GDM1 (cell line): ENCODE measurements around the gene MACROD2.

Experiments used
- DNase-seq: peaks from one replicate; lab custom pipeline; 2025; lab: John Stamatoyannopoulos, UW

The MACROD2 gene

DNA sequence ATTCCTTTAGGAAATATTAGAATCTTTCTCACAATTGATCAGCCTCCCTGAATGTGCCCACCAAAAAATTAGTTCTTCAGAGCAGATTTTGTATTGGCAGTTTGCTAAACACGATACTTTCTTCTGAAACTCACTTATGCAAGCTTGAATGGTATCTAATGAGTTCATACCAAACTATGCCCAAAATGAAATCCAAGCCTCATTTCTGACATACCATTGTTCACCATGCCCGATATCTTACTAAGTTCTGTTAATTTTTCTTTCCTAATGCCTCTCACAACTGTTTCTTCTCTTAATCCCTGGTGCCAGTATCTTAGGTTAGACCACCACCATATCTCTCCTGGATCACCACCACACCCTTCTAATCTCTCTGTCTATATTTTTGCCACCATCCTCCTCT is 1822.0 kb downstream of the MACROD2 start:
- DNase-seq: no peak

DNA sequence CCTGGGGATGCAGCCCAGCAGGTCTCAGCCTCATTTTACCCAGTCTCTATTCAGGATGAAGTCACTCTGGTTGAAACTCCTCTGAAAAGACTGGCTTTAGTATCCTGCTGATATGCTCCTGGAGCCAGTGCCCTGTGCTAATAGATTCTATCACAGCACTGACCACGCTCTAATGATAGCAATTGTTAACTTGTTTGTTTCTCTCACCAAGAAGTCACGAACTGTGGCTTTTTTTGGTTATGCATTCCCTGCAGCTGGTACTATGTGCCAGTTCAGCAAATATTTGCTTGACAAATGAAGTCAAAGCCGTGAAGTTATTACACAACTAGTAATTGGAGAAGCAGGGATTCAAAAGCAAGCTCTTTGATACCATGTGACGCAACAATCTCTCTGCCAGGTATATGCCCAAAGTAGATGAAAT is 1823.3 kb downstream of the MACROD2 start:
- no peak for DNase-seq

DNA sequence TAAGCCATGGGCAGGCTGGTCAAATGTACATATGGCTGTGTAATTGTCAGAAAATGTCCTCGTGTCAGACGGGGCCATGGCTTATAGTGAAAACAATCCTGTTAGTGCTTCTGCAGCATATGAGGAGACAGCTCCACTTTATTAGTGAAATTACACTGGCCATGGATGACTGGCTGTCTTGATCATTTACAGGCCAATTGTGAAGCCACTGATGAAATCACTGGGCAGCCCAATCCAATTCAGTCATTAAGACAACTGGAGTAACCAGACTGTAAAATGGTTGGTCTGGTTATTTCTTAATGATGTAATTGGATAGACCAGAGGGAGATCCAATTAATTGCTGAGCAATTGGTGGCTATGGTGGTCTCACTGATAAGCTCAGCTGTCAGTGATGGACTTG is 1828.4 kb downstream of the MACROD2 start:
- no peak for DNase-seq

DNA sequence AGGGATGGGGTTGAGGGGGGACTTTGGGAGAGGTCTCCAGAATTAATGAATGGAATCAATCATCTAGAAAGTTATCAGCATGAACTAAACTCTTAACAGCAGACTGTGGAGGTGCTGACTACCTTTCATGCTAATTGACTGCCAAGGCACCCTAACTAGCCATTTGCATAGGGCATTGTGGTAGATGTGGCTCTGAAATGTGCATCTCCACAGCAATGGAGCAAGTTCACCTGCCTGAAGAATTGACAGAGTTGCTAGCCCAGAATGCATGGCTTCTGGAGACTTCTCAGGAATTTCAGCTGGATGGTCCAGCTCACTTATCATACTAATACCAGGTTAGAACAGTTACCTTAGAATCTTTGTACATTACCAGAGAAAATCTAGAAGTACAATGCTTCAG is 1832.3 kb downstream of the MACROD2 start:
- no peak for DNase-seq

DNA sequence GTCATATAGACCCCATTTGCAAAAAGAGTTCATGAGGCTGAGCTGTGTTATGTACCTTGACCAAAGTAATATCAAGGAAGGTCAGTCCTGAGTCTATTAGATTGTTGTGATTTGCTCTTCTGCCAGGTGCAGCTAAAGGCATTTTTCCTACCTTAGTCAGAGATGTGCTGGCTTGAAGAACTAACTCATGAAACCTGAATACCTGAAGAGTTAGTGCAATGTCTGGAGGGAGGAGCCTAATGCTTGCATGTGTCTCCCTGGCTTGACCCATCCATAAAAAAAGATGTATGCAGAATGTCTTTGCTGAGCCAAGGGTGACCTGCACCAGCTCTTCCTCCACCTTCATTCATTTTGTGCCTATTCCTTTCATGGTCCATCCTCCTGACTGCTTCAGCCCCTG is 1835.9 kb downstream of the MACROD2 start:
- DNase-seq: no peak

DNA sequence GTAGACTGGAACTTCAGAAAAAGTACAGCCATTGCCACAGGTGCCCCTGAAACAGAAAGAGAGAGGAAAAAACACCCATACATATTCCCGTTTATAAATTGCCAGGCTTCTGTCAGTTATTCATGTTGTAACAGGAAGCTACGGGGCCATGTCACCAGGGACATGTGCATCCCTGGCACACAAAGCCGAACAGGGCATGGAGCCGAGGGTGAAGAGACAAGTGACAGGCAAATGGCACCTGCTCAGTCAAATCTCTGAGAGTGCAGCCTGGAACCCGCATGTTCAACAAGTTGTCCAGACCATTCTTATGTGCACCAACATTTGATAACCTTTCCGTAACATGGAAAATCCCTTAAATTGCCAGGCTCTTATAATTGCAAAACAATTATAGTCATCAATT is 1837.2 kb downstream of the MACROD2 start:
- DNase-seq: no peak

DNA sequence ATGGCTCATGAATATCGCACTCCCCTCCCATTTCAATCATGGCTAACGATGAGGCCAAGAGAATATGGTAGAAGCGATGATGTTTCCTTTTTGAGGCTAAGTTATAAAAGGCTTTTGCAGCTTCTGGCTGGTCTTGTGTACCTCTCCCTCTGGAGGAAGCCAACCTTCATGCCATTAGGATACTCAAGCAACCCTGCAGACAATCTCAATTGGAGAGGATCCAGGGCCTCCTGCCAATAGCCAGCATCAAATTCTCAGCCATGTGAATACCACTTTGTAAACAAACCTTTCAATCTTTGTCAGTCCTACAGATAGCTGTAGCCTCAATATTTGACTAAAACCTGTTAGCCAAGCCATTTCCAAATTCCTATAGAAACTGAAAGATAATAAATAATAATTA is 1839.5 kb downstream of the MACROD2 start:
- DNase-seq: no peak

DNA sequence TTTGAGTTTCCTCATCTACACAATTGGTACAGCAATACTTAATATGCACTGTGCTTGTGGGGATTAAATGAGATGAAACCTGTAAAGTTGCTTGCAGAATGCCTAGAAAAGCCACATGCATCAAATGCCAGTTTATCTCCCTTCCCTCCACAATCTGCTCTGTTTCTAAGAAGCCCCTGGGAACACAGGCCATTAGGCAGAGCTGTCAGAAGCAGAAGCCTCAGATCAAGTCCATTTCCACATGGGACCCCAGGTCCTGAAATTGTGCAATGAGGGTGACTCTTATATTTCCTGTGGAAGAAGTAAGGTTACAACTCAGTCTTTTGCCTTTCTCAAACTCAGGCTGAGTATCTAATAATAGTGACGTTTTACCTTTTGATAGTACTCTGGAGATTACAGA is 1840.5 kb downstream of the MACROD2 start:
- DNase-seq: no peak

DNA sequence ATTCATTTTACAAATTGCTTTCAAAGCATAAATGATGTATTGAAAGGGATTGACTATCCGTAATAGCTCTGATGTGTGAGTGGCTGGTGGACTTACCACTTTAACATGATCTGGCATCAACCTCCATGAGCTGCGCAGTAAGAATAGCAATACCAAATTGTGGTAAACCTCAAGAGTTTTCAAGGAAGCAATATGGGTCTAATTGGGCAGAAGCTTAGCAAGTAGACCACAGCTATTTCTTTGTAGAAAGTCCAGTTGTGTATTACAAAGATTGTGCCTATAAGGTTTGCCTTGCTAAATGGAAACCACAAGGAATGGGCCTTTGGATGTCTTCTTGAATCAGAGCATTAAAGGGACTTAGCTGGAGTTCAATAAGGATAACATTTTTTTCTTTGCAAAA is 1841.3 kb downstream of the MACROD2 start:
- DNase-seq: no peak

DNA sequence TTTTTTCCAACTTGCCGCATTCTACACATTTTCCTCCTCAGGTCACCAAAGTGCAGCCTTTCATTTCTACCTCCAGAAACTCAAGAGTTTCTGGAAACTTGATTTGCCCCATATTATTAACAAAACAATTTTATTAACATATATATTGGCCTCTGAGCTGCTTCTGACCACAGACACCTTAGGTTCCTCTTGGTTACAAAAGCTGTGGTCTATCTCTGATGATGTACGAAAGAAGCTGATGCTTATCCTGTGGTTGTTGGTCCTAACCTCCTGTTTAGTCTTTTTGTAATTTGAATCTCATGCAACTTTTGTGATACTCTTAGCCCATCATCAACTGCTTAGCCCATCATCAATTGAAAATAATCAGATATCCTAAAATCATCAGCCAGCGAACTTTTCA is 1842.2 kb downstream of the MACROD2 start:
- DNase-seq: no peak

DNA sequence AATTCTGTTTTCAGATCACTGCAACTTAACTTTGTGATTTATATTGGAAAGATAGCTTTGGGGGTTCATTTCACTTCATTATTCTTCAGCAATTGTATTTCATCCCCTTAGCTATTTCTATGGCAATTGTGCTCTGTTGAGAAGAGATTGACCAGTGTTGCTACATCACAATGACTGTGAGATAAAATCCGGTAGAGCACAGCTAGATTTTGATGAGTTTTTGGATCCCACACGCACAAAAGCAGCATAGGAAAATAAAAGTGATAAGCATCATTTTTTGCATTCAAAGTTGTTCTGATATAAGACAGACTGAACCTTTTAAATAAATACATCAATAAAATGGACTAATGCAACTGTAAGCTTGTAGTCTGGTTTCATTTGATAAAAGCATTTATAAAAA is 1843.2 kb downstream of the MACROD2 start:
- DNase-seq: no peak

DNA sequence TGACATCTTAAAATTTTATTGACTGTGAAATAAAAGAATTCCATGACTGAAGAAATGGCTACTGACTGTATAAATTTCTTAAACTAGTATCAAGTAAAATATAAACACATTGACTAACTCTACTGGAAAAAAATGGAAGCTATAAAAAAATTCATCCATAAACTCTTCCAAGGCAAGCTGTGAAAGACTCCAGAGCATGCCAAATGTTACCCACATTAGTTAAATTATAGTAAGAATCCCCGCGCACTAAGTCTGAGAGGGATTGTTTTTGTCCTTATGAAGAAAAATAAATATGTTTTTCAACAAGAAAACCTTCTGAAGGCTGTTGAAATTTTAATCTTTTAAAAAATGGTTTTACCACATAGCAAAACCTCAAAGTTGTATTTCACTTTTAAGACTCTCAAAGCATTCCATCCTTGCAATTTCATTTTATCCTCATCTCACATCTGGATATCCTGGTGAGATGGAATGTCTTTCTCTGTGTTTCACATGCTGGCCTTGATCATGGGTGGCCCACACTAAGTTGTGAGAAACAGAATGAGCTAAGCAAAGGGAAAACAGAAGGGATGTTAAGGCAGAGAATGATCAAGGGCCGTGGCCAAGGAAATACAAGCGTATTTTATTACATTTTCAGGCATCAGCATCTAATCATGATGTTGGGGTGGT is 1845.5 kb downstream of the MACROD2 start:
- DNase-seq: no peak

DNA sequence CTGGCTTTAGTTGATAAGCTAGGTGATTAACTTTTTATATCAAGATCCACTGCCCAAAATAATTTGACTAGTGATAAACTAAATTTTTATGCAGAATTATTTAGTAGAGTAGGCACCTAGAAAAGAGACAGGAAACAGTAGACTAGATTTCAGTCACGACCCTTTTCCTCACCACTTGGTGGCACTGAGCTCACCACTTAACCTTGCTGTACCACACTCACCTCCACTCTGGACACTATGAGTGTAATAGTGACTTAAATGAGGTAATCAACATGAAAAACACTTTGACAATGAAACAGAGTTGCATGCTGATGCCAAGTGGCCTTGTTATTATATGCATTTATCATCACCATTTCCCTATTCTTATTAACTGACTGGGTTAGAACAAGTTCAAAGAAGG is 1847.6 kb downstream of the MACROD2 start:
- DNase-seq: no peak

DNA sequence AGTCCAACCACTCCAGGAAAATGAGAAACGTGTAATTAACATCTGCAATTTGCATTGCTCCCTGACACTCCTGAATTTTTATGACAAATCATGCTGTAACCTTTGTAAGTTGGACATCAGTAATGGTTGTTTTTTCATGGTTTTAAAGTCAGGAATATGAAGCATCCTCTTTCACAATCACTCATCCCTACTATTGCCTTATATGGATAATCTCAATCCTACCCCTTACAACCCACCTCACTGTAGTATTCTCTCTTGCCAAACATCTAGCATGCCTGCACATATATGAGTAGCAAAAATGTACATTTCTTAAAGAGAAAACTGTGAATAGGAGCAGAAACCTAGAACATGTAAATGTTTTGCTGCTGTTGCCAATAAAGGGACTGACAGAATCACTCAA is 1848.5 kb downstream of the MACROD2 start:
- DNase-seq: no peak

DNA sequence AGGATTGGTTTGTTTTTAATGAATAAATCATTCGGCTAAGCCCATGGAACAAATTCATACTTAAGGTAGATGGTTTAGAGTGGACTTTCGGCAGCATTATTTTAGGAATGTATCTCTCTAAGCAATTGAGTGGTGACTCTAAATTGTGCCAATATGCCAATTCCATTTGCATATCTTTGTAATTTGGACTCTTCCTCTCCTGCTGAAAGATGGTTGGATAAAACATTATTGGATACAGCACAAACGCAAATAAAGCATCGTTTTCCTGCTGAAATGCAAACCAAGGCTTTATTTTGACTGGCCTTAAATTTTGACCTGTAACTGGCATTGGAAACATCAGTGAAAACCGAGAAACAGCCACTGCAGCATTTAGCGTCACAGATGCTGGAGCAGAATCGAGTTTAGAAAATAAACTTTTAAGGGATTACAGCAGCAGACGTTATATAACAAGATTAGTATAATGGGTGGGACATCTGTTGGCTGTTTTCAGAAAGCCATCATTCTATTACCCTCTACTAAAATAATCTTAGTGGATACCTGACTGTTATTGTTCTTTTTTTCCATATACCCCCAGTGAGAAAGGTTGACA is 1852.0 kb downstream of the MACROD2 start:
- DNase-seq: no peak

DNA sequence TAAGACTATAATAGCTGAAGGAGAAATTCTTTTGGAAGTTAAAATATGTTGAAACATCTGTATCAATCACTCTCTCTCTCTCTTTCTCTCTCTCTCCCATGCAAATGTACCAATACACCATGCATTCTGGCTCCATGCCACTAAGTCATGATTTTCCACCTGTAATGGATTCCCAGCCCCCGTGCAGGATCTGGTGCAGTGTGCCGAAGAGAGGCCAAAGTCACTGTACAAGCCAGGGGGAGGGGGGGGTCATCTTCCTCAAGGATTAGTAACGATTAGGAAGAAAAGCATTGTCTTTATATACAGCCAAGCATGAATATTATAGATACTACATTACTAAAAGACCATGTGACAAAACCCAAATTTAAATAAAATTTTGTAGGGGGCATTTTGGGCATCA is 1852.8 kb downstream of the MACROD2 start:
- DNase-seq: no peak

DNA sequence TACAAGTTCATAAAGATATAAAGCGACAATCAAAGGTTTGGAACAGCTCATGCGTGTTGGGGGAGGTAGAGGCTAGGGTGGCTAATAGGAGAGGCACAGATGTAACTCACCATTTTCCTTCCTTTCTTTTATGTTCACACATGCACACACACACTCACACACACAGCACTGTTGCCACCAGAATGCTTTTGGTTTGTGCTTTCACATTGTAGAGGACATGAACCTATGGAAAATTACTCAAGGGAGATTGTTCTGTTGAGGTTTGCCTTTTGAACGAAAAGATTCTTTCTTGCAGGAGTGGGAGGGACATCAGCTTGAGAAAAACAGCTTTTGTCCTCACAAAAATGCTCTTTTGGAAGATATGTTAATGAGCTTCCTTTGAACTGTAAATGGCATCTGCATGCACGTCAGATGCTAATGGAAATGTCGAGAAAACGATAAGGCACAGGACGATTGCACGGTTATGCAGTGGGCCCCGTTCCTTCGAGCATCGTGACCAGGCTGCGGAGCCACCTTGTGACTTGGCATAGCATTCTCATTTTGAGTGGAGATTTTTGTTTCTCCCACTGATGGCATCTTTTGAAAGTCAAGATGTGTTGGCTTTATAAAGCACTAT is 1853.8 kb downstream of the MACROD2 start:
- DNase-seq: no peak

DNA sequence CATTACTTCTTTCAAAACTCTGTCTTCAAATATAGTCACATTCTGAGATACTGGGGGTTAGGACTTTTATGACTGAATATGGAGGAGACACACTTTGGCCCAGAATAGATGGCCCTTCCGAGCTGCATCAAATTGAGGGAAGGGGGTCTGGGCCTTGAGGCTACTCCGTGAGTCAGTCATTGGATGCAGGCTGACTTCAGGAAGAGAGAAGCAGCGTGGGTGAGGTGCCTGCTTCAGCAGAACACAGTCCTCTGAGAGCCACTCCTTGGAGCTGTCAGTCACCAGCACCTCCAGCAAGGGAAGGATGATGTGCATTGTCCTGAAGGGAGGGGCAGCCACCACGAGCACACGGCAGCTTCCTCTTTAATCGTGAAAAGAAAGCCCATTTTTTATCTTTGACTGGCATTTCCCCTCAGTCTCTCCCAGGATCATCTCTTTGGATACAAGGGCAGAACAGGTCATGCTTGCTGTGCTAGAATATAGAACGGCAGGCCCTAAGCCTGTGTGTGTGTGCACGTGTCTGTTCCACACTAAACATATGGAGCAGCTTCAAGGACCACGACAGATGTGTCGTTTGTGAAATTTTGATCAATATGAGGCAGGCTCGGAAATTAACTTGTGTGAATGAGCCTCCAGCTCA is 1856.4 kb downstream of the MACROD2 start:
- no peak for DNase-seq

DNA sequence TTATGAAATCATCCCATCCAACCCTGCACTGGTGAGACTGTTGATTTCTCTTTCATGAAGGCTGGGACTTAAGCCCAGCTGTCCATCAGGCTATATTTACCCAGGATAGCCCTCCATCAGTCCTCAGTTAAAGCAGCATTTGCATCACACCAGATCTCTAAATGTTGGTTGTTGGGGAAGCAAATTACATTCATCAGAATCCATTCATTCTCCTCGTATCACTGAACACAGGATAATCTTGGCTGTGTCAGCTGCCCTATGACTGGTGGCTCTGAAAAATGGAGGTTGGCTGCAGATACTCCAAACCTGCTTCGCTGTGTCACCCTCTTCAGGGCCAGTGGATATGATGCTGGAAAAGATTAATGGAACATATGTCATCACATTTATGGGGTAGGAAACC is 1859.6 kb downstream of the MACROD2 start:
- DNase-seq: no peak

DNA sequence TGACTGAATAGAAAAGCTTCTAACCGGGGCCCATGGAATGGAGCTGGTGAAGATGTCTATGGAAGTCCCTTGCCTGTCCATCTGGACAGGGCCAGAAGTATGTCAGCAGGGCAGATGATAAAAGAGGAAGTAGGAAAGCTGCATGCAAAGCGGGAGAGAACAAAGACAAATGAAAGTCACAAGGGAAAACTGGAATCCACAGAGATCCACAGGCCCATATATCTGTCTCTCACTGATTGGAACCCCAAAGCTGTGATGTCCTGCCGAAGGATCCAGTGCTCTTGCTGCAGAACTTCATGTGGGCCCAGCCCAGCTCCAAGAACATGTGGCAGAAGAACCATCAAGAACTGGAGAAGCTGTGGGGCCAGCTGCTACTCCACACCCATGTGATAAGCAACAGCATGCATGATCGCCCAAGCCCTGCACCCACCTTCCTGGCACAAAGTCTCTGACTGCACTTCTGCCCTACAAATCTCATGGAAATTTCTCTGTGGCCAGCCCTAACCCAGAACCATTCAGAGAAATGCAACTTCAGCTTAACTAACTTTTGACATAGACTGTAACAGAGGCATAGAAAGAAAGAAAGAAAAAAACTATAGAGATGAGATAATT is 1862.0 kb downstream of the MACROD2 start:
- DNase-seq: no peak

DNA sequence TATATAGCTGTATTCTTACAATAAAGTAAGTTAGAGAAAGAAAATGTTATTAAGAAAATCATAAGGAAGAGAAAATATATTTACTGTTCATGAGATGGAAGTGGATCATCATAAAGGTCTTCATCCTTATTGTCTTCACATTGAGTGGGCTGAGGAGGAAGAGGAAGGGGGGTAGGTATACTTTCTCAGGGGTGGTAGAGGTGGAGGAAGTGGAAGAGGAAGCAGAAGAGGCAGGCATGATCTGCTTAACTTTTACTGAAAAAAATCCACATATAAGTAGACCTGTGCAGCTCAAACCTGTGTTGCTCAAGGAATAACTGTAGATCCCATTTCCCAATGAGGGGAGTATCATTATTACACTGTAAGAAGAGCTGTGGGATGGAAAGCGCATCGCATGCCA is 1863.7 kb downstream of the MACROD2 start:
- no peak for DNase-seq

DNA sequence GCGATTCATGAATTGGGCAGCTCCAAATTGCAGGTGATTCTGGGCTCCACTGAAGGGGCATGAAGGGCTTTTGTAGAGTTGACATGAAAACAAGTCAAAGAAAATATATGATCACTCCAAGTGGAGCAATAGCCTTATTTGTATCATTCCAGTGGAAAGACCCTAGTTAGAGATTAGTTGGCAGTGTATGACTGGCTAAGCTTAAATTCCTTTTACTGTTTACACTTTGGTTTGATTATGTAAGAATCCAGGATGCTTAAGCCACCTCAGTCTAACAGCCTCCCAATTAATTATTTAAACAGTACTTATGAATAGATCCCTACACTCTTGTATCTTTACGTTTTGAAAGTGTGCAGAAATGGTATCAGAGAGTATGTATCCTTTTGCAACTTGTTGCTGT is 1865.5 kb downstream of the MACROD2 start:
- no peak for DNase-seq

DNA sequence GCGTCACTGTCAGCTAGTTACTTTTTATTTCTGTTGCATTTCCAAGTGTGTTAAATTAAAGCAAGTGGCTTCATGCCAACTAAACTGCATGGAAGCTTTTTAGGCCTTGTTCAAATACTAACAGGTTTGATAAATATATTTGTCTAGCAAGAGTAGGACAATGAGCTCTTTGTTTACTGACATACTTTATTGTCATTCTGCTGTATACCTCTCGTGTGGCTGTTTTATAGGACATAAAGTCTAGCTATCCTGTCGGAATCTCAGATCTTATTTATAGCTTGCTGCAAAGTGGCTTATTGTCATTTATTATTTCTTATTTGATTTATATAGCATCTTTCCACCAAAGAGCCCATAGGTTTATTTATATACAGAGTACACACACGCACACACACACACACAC is 1866.9 kb downstream of the MACROD2 start:
- DNase-seq: no peak
